ENCODE data around the gene DHRS13.
"Not testable (repeated sequence)": the region's sequence is repeated elsewhere in the genome, so short reads cannot be mapped to it uniquely, and the experiment has no call there.

The DHRS13 gene

GRCh38 chr17:28935744-28936460 lies 33.0 kb upstream of the DHRS13 start:
- no peak for DNase-seq

GRCh38 chr17:28934508-28934907 lies 31.6 kb upstream of the DHRS13 start:
- DNase-seq = not testable (repeated sequence)

- DNase-seq = no peak
These were observed 26.9 kb upstream of the DHRS13 start for GRCh38 chr17:28929787-28930186.

GRCh38 chr17:28928061-28928460 lies 25.2 kb upstream of the DHRS13 start:
- no peak for DNase-seq

- no peak for DNase-seq
These were observed 23.9 kb upstream of the DHRS13 start for GRCh38 chr17:28926786-28927185.

GRCh38 chr17:28926366-28926765 lies 23.5 kb upstream of the DHRS13 start:
- no peak for DNase-seq

GRCh38 chr17:28925912-28926365 lies 23.1 kb upstream of the DHRS13 start:
- DNase-seq = peak; percentile 24

GRCh38 chr17:28920201-28920600 lies 17.3 kb upstream of the DHRS13 start:
- no peak for DNase-seq

GRCh38 chr17:28918295-28918694 lies 15.4 kb upstream of the DHRS13 start:
- DNase-seq = no peak

GRCh38 chr17:28917465-28917864 lies 14.6 kb upstream of the DHRS13 start:
- no peak for DNase-seq

- DNase-seq = no peak
These were observed 14.2 kb upstream of the DHRS13 start for GRCh38 chr17:28917029-28917428.

- peak; percentile 30 for DNase-seq
These were observed 13.5 kb upstream of the DHRS13 start for GRCh38 chr17:28916302-28916934.

GRCh38 chr17:28912938-28913333 lies 10.1 kb upstream of the DHRS13 start:
- DNase-seq = no peak

GRCh38 chr17:28912281-28912937 lies 9.5 kb upstream of the DHRS13 start:
- DNase-seq = no peak

- DNase-seq = no peak
These were observed 8.6 kb upstream of the DHRS13 start for GRCh38 chr17:28911411-28912045.

GRCh38 chr17:28910534-28910933 lies 7.7 kb upstream of the DHRS13 start:
- DNase-seq = no peak

GRCh38 chr17:28908640-28909167 lies 5.8 kb upstream of the DHRS13 start:
- DNase-seq = no peak

GRCh38 chr17:28907709-28908475 lies 5.0 kb upstream of the DHRS13 start:
- DNase-seq = no peak

- no peak for DNase-seq
These were observed 4.0 kb upstream of the DHRS13 start for GRCh38 chr17:28906706-28907438.

GRCh38 chr17:28906276-28906675 lies 3.4 kb upstream of the DHRS13 start:
- no peak for DNase-seq

GRCh38 chr17:28904800-28905199 lies 1.9 kb upstream of the DHRS13 start:
- no peak for DNase-seq

- not testable (repeated sequence) for DNase-seq
These were observed 615 bp upstream of the DHRS13 start for GRCh38 chr17:28903546-28903841.
